Progenitor cell of endocrine pancreas (in vitro differentiated cells): ENCODE results near the gene LGI4. TPM values are rescaled to one million over a fixed set of nuclear protein-coding genes. Genes with fewer than 3 reads are reported as not detected.

Experiments used
- DNase-seq: peaks from one replicate; pipeline ENCODE4 v3.0.0; 2021; ENCODE audit warnings: low spot score; ENCODE audit not compliant: unreplicated experiment
- H3K27ac Mint-ChIP-seq: 2 replicates; pipeline ENCODE4 v1.8.0; 2021; ENCODE audit warnings: mild to moderate bottlenecking, moderate library complexity, mixed read lengths
- H3K27me3 Mint-ChIP-seq: 2 replicates; pipeline ENCODE4 v1.8.0; 2021; ENCODE audit warnings: mixed read lengths
- H3K36me3 Mint-ChIP-seq: 2 replicates; pipeline ENCODE4 v1.8.0; 2022; ENCODE audit warnings: mixed read lengths; ENCODE audit not compliant: insufficient read depth
- H3K4me1 Mint-ChIP-seq: 2 replicates; pipeline ENCODE4 v1.8.0; 2021; ENCODE audit warnings: low read depth, mixed read lengths
- H3K4me3 Mint-ChIP-seq: 2 replicates; pipeline ENCODE4 v1.8.0; 2021; ENCODE audit warnings: low read depth, mild to moderate bottlenecking, moderate library complexity, mixed read lengths
- H3K9me3 Mint-ChIP-seq: 2 replicates; pipeline ENCODE4 v1.8.0; 2021; ENCODE audit warnings: low read depth, mixed read lengths
- CTCF ChIP-seq: fragments of 200-600 bp; sonication (generic); IDR thresholded peaks from one replicate; pipeline ENCODE4 v1.5.0; 2021; ENCODE audit warnings: antibody characterized with exemption, mild to moderate bottlenecking; ENCODE audit not compliant: unreplicated experiment
- total RNA-seq: library from RNA; stranded (reverse); gene quantifications from 2 replicates; pipeline ENCODE4 v1.2.1, GENCODE V29; 2021

The LGI4 gene
- total RNA-seq, 1 donor from 2014 or later: not detected

DNA sequence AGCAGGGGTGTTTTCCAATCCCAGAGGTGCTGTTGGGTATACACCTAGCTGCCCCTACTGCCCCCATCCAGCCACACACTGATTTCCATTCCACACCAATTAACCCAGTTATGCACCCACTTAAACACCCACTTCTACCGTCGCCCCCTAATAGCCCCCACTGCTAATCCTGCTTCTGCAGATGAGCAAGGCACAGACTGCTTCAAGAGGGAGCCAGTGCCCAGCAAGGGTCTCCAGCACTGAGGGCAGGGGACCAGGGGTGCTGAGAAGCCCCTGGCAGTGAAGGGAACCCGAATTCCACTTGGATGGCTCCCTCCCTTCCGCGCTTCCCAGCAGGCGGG is 9.4 kb upstream of the LGI4 start:
- no peaks in the 10 kb centered on the region for H3K36me3 Mint-ChIP-seq
- peaks cover 66% of the 10 kb centered on the region for H3K27me3 Mint-ChIP-seq
- TF ChIP-seq CTCF: no peak
- no peak overlapping the region for H3K4me3 Mint-ChIP-seq
- no peak for DNase-seq
- peaks cover 6% of the 10 kb centered on the region for H3K4me1 Mint-ChIP-seq
- no peaks in the 10 kb centered on the region for H3K9me3 Mint-ChIP-seq
- H3K27ac Mint-ChIP-seq: no peak overlapping the region

DNA sequence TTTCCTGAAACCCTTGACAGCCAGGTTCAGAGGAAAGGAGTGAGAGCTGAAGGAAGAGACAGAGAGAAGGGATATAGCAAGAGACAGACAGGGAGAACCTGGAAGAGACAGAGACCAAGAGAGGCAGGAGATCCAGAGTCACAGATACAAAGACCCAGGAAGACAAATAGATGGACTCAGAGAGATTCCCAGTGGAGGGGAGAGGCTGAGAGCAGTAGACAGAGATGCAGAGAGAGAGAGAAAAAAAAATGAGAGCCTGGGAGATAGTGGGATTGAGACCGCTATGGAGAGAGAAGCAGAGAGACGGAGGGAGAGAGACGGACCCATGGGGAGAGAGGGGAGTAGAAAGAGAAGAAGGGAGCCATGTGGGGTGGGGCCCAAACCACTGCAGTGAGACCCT is 9.0 kb upstream of the LGI4 start:
- H3K27ac Mint-ChIP-seq: no peak overlapping the region
- peaks cover 9% of the 10 kb centered on the region for H3K4me1 Mint-ChIP-seq
- no peaks in the 10 kb centered on the region for H3K9me3 Mint-ChIP-seq
- no peak for TF ChIP-seq CTCF
- H3K36me3 Mint-ChIP-seq: no peaks in the 10 kb centered on the region
- DNase-seq: no peak
- H3K4me3 Mint-ChIP-seq: no peak overlapping the region
- H3K27me3 Mint-ChIP-seq: peaks cover 67% of the 10 kb centered on the region

DNA sequence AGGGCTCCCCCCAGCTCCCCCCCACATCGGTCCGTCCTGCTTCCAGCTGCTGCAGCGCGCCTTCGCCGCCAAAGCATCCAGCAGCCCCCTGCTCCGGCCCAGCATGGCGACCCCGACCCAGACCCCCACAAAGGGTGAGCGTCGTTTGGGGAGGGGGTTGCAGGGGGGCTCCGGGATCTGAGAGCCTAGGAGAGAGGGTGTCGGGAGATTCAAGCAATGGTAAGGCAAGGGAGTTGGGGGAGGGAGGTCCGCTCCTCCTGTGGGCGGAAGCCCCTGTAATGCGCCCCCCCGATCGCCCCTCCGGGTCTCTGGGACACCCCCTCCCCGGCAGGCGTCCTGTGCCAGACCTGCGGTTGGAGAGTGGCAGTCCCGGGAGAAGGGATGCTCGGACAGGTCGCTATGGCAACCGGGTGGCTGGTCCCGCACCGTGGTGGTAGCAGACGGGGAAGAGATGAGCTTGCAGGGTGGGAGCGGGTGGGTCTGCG is 8.4 kb upstream of the LGI4 start, which contains the start of gene FXYD7:
Gene FXYD7 (plus strand): TSS at position 25 of the 485 bp plus-strand sequence. CDS start 79 bp downstream, at position 104.
- Mint-ChIP-seq H3K4me3 (no peak within 1 kb of the TSS), H3K27me3 (peaks cover 67% of the 10 kb centered on the region)

GRCh38 chr19:35142606-35143230 is 7.9 kb upstream of the LGI4 start:
- H3K36me3 Mint-ChIP-seq: no peaks in the 10 kb centered on the region
- no peak overlapping the region for H3K27ac Mint-ChIP-seq
- no peak overlapping the region for H3K4me3 Mint-ChIP-seq
- H3K9me3 Mint-ChIP-seq: no peaks in the 10 kb centered on the region
- peaks cover 65% of the 10 kb centered on the region for H3K27me3 Mint-ChIP-seq
- H3K4me1 Mint-ChIP-seq: peaks cover 9% of the 10 kb centered on the region
- peak; percentile 49 for DNase-seq
- TF ChIP-seq CTCF: peak; percentile 66

More for the DNA sequence above, 8.4 kb upstream of the LGI4 start, which contains the start of gene FXYD7:
- no peak within 1 kb of the TSS for H3K27ac Mint-ChIP-seq
- TF ChIP-seq CTCF: peak; percentile 35
- no peaks in the 10 kb centered on the region for H3K9me3 Mint-ChIP-seq
- no peaks in the 10 kb centered on the region for H3K36me3 Mint-ChIP-seq
- no peak for DNase-seq
- H3K4me1 Mint-ChIP-seq: peaks cover 9% of the 10 kb centered on the region

DNA sequence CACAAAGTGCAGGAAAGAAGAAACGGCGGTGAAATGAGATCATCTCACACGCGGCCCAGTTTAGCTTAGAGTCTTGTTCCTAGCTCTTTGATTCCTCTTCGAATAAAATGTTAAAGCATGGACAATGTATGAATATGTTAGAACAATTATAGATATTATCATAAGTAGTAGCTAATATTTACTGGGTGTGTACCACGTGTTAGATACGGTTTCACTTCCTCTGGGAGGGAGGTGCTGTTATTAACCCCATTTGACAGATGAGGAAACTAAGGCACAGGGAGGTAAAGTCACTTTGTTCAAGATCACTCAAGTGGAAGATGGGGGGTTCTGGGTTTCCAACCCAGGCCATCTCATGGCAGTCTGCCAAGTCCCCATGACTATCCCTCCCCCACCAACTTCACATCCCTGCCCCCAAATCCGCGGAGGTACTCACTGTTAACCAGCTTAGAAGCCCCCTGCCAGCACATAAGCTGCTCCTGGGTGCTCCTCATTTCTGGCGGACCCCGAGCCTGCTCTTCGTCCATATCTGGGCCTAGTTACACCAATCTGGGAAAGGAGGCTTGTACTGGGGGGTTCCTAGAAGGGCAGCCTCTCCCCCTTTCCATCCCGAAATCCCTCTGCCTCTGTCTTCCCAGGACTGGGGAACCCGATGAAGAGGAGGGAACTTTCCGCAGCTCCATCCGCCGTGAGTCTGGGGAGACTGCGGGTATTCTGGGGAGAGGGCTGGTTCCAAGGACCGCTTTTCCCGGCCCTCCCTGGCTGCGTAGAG is 7.2 kb upstream of the LGI4 start:
- Mint-ChIP-seq H3K27ac (no peak overlapping the region), H3K9me3 (no peaks in the 10 kb centered on the region), H3K4me1 (peaks cover 14% of the 10 kb centered on the region), H3K36me3 (no peaks in the 10 kb centered on the region), H3K4me3 (no peak overlapping the region), H3K27me3 (peaks cover 62% of the 10 kb centered on the region)
- DNase-seq: no peak
- no peak for TF ChIP-seq CTCF
